T-cell (primary cell): ENCODE measurements around the gene BDKRB2. TPM values are rescaled to one million over a fixed set of nuclear protein-coding genes. Genes with fewer than 3 reads are reported as not detected.

ENCODE experiments used
- ATAC-seq, 4 experiments: fragments of 200-7000 bp in 3 of 4; fragments of 150-1000 bp in 1 of 4; cut with Tn5 transposase; replicated peaks in 1 of 4; 1 replicate in 3 of 4; 2 replicates in 1 of 4; pipeline ENCODE4 v1.10.0; 2021; ENCODE audit warnings: moderate library complexity in 3 of 4, mild to moderate bottlenecking in 2 of 4, moderate number of reproducible peaks in 1 of 4
- CTCF ChIA-PET, 2 donors: fragments of 300-600 bp; sonication (Branson Sonifier 250); formaldehyde crosslinking; loops; one replicate each; lab custom pipeline; 2022; ENCODE audit warnings: antibody characterized with exemption in 2 of 2; lab: Charles Lee
- POLR2A ChIA-PET, 2 donors: fragments of 300-600 bp; sonication (Branson Sonifier 250); formaldehyde crosslinking; loops; one replicate each; lab custom pipeline; 2022; ENCODE audit warnings: antibody characterized with exemption in 2 of 2; lab: Charles Lee
- DNase-seq, 35 experiments: peaks; one replicate each; pipeline versions ENCODE4 v3.0.0 to v3.0.0-alpha.2; 2013 to 2023
- H3K27ac ChIP-seq: one replicate; pipeline ENCODE4 v1.5.1; 2013; ENCODE audit warnings: low read length
- H3K27me3 ChIP-seq, 2 experiments: replicated peaks in 1 of 2; 1 replicate in 1 of 2; 2 replicates in 1 of 2; pipeline versions ENCODE4 v1.6.1 to v1.7.0; 2013; ENCODE audit warnings: low read length in 1 of 2, mixed read lengths in 1 of 2; ENCODE audit not compliant: control insufficient read depth in 2 of 2, insufficient read depth in 2 of 2; ENCODE audit errors: extremely low read depth in 1 of 2
- H3K36me3 ChIP-seq, 2 donors: 1 replicate in 1 of 2; 2 replicates in 1 of 2; pipeline versions ENCODE4 v1.6.1 to v1.7.0; 2013; ENCODE audit warnings: low read length in 1 of 2; ENCODE audit not compliant: control insufficient read depth in 2 of 2, insufficient read depth in 1 of 2; ENCODE audit errors: extremely low read depth in 1 of 2
- H3K4me1 ChIP-seq, 2 experiments: 1 replicate in 1 of 2; 2 replicates in 1 of 2; pipeline versions ENCODE4 v1.6.1 to v1.7.0; 2013; ENCODE audit warnings: low read length in 2 of 2, mixed read lengths in 1 of 2; ENCODE audit not compliant: insufficient read depth in 2 of 2, control insufficient read depth in 1 of 2; ENCODE audit errors: extremely low read depth in 1 of 2
- H3K4me3 ChIP-seq, 2 donors: 1 replicate in 1 of 2; 2 replicates in 1 of 2; pipeline versions ENCODE4 v1.5.1 to v1.7.0; 2013; ENCODE audit warnings: mild to moderate bottlenecking in 2 of 2, low read length in 1 of 2, moderate library complexity in 1 of 2; ENCODE audit not compliant: control insufficient read depth in 1 of 2; ENCODE audit errors: extremely low read depth in 1 of 2
- H3K9me3 ChIP-seq: 2 replicates; pipeline ENCODE4 v1.7.0; 2013
- H3K27ac Mint-ChIP-seq, 2 donors: one replicate each; pipeline ENCODE4 v1.8.0; 2020 to 2021; ENCODE audit warnings: mild to moderate bottlenecking in 2 of 2, mixed read lengths in 2 of 2
- H3K27me3 Mint-ChIP-seq, 2 donors: one replicate each; pipeline ENCODE4 v1.8.0; 2021 to 2022; ENCODE audit warnings: mixed read lengths in 2 of 2
- H3K36me3 Mint-ChIP-seq: one replicate; pipeline ENCODE4 v1.8.0; 2021; ENCODE audit warnings: mixed read lengths
- H3K4me1 Mint-ChIP-seq, 3 donors: one replicate each; pipeline ENCODE4 v1.8.0; 2020 to 2022; ENCODE audit warnings: mixed read lengths in 3 of 3, mild to moderate bottlenecking in 1 of 3
- H3K4me3 Mint-ChIP-seq, 3 donors: one replicate each; pipeline ENCODE4 v1.8.0; 2020 to 2022; ENCODE audit warnings: mild to moderate bottlenecking in 3 of 3, mixed read lengths in 3 of 3, moderate library complexity in 3 of 3
- H3K9me3 Mint-ChIP-seq, 3 donors: one replicate each; pipeline ENCODE4 v1.8.0; 2020 to 2022; ENCODE audit warnings: mixed read lengths in 3 of 3
- WGBS: methylation state at CpG from one replicate; pipeline ENCODE4 v1.1.5; 2013; ENCODE audit warnings: missing lambda C conversion rate; ENCODE audit not compliant: insufficient coverage; 5-methylcytosine and 5-hydroxymethylcytosine counted together
- total RNA-seq, 35 experiments: library from RNA in 6 of 35; stranded (reverse) in 6 of 35; fragments of 120-200 nt in 1 of 35; gene quantifications; one replicate each; pipeline versions ENCODE4 v1.2.1 to v1.2.4 and lab custom pipeline; 2013 to 2026

The BDKRB2 gene
- total RNA-seq, 5 donors from 2014 or later (not counting 1 experiment from before 2014, with no cell fraction given): 0.06 to 0.09 TPM; not detected in 3

GRCh38 chr14:96279564-96279963, 74.9 kb downstream of the BDKRB2 start:
- no peak overlapping the region for H3K4me3 Mint-ChIP-seq
- Histone ChIP-seq H3K36me3 (peaks cover 6% of the 10 kb centered on the region in 2 donors), H3K27ac (no peak overlapping the region), H3K9me3 (no peaks in the 10 kb centered on the region), H3K4me1 (peaks cover 0 to 3% of the 10 kb centered on the region in 2 experiments), H3K27me3 (no peaks in the 10 kb centered on the region), H3K4me3 (no peak overlapping the region)
- no peaks in the 10 kb centered on the region for H3K27me3 Mint-ChIP-seq
- peaks cover 4 to 6% (median 5%) of the 10 kb centered on the region in 3 donors for H3K9me3 Mint-ChIP-seq
- CTCF ChIA-PET: no interaction called here
- H3K36me3 Mint-ChIP-seq: peaks cover 26% of the 10 kb centered on the region
- H3K4me1 Mint-ChIP-seq: peaks cover 3 to 6% (median 4%) of the 10 kb centered on the region in 3 donors
- no peak for DNase-seq
- ATAC-seq: no peak
- H3K27ac Mint-ChIP-seq: no peak overlapping the region
- 97% methylated on average over 6 of the region's 8 CpGs for WGBS
- POLR2A ChIA-PET: no interaction called here

- ChIA-PET CTCF (no interaction called here), POLR2A (no interaction called here)
- Histone ChIP-seq H3K27me3 (no peaks in the 10 kb centered on the region), H3K4me3 (no peak overlapping the region), H3K4me1 (peaks cover 0 to 3% of the 10 kb centered on the region in 2 experiments), H3K9me3 (no peaks in the 10 kb centered on the region), H3K36me3 (peaks cover 6 to 7% of the 10 kb centered on the region in 2 donors), H3K27ac (no peak overlapping the region)
- H3K4me3 Mint-ChIP-seq: no peak overlapping the region
- peaks cover 4 to 6% (median 5%) of the 10 kb centered on the region in 3 donors for H3K9me3 Mint-ChIP-seq
- DNase-seq (no peak), ATAC-seq (no peak)
- peaks cover 29% of the 10 kb centered on the region for H3K36me3 Mint-ChIP-seq
- no peak overlapping the region for H3K27ac Mint-ChIP-seq
- H3K4me1 Mint-ChIP-seq: peaks cover 3 to 6% (median 4%) of the 10 kb centered on the region in 3 donors
- no CpG with 5 or more reads among the region's 2 CpGs for WGBS
- no peaks in the 10 kb centered on the region for H3K27me3 Mint-ChIP-seq
Measured at GRCh38 chr14:96280104-96280503, 75.5 kb downstream of the BDKRB2 start.

- Histone ChIP-seq H3K27ac (no peak overlapping the region), H3K4me3 (no peak overlapping the region), H3K27me3 (no peaks in the 10 kb centered on the region), H3K9me3 (no peaks in the 10 kb centered on the region), H3K4me1 (no peaks in the 10 kb centered on the region), H3K36me3 (peaks cover 6 to 18% of the 10 kb centered on the region in 2 donors)
- ChIA-PET POLR2A (interaction anchor here in 1 of 2 donors (0.5 kb wide), 1 partner anchor 774 kb away, joined by 3 read pairs; no protein-coding TSS in a partner anchor), CTCF (no interaction called here)
- Mint-ChIP-seq H3K27me3 (no peaks in the 10 kb centered on the region), H3K4me1 (no peaks in the 10 kb centered on the region), H3K4me3 (no peak overlapping the region), H3K9me3 (peaks cover 4 to 6% (median 5%) of the 10 kb centered on the region in 3 donors), H3K27ac (no peak overlapping the region), H3K36me3 (peaks cover 38% of the 10 kb centered on the region)
- ATAC-seq (no peak), DNase-seq (no peak)
- 100% methylated on average over 1 of the region's 4 CpGs for WGBS
Measured at GRCh38 chr14:96281486-96281885, 76.8 kb downstream of the BDKRB2 start.

GRCh38 chr14:96284008-96284407, 79.4 kb downstream of the BDKRB2 start:
- ATAC-seq (no peak), DNase-seq (no peak)
- WGBS: 100% methylated on average over 2 of the region's 9 CpGs
- H3K4me3 Mint-ChIP-seq: no peak overlapping the region
- H3K27me3 Mint-ChIP-seq: no peaks in the 10 kb centered on the region
- CTCF ChIA-PET: no interaction called here
- Histone ChIP-seq H3K27ac (no peak overlapping the region), H3K4me1 (no peaks in the 10 kb centered on the region), H3K27me3 (no peaks in the 10 kb centered on the region), H3K4me3 (no peak overlapping the region), H3K9me3 (no peaks in the 10 kb centered on the region), H3K36me3 (peaks cover 6 to 33% of the 10 kb centered on the region in 2 donors)
- H3K9me3 Mint-ChIP-seq: no peaks in the 10 kb centered on the region
- peaks cover 50% of the 10 kb centered on the region for H3K36me3 Mint-ChIP-seq
- H3K27ac Mint-ChIP-seq: no peak overlapping the region
- H3K4me1 Mint-ChIP-seq: no peaks in the 10 kb centered on the region
- POLR2A ChIA-PET: no interaction called here

GRCh38 chr14:96284430-96284829, 79.8 kb downstream of the BDKRB2 start:
- ATAC-seq: no peak
- no peak overlapping the region for H3K27ac Mint-ChIP-seq
- Histone ChIP-seq H3K9me3 (no peaks in the 10 kb centered on the region), H3K27ac (no peak overlapping the region), H3K36me3 (peaks cover 10 to 38% of the 10 kb centered on the region in 2 donors), H3K4me1 (no peaks in the 10 kb centered on the region), H3K27me3 (no peaks in the 10 kb centered on the region), H3K4me3 (no peak overlapping the region)
- no peaks in the 10 kb centered on the region for H3K27me3 Mint-ChIP-seq
- peaks cover 51% of the 10 kb centered on the region for H3K36me3 Mint-ChIP-seq
- WGBS: no CpG with 5 or more reads among the region's 1 CpG
- DNase-seq: no peak
- POLR2A ChIA-PET: no interaction called here
- CTCF ChIA-PET: no interaction called here
- no peaks in the 10 kb centered on the region for H3K9me3 Mint-ChIP-seq
- H3K4me3 Mint-ChIP-seq: no peak overlapping the region
- no peaks in the 10 kb centered on the region for H3K4me1 Mint-ChIP-seq

GRCh38 chr14:96285667-96286066, 81.0 kb downstream of the BDKRB2 start:
- CTCF ChIA-PET: interaction anchor here in 1 of 2 donors (0.7 kb wide), 1 partner anchor 10 kb away, joined by 3 read pairs; no protein-coding TSS in a partner anchor
- DNase-seq (no peak), ATAC-seq (no peak)
- Histone ChIP-seq H3K9me3 (no peaks in the 10 kb centered on the region), H3K4me3 (no peak overlapping the region), H3K27ac (no peak overlapping the region), H3K4me1 (no peaks in the 10 kb centered on the region), H3K36me3 (peaks cover 13 to 50% of the 10 kb centered on the region in 2 donors), H3K27me3 (no peaks in the 10 kb centered on the region)
- H3K4me3 Mint-ChIP-seq: no peak overlapping the region
- H3K9me3 Mint-ChIP-seq: no peaks in the 10 kb centered on the region
- H3K27ac Mint-ChIP-seq: no peak overlapping the region
- POLR2A ChIA-PET: interaction anchor here in 1 of 2 donors (0.6 kb wide), 1 partner anchor 251 kb away, joined by 3 read pairs; no protein-coding TSS in a partner anchor
- no peaks in the 10 kb centered on the region for H3K27me3 Mint-ChIP-seq
- 96% methylated on average over 11 of the region's 17 CpGs for WGBS
- peaks cover 54% of the 10 kb centered on the region for H3K36me3 Mint-ChIP-seq
- H3K4me1 Mint-ChIP-seq: no peaks in the 10 kb centered on the region
